Activated effector memory CD4-positive, alpha-beta T cell treated with Interleukin-2 at 50 U/mL for 16 hours (primary cell): Measurements from ENCODE around the gene PRR20A.
"Not testable (repeated sequence)": the region's sequence is repeated elsewhere in the genome, so short reads cannot be mapped to it uniquely, and the experiment has no call there.

Experiments used
- DNase-seq: peaks from one replicate; pipeline ENCODE4 v3.0.0-alpha.2; 2020

The PRR20A gene

GRCh38 chr13:57140235-57140968, at the start of gene PRR20A:
Gene PRR20A, plus strand, starts transcription at chr13:57140918. Its CDS starts 387 bp downstream, at chr13:57141305.
- DNase-seq: not testable (repeated sequence)

DNA sequence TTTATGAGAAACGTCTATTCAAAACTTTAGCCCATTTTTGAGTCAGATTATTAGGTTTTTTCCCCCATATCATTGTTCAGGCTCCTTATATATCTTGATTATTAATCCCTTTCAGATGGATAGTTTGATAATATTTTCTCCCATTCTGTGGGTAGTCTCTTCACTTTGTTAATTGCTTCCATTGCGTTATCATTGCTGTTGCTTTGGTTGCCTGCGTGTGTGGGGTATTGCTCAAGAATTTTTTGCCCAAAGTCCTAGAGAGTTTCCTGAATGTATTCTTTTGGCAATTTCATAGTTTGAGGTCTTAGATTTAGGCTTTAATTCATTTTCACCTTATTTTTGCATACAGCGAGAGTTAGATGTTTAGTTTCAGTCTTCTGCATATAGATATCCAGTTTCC, 25.8 kb upstream of the PRR20A start:
- DNase-seq: no peak

- no peak for DNase-seq
Measured at GRCh38 chr13:57123681-57124080, 17.0 kb upstream of the PRR20A start.

DNA sequence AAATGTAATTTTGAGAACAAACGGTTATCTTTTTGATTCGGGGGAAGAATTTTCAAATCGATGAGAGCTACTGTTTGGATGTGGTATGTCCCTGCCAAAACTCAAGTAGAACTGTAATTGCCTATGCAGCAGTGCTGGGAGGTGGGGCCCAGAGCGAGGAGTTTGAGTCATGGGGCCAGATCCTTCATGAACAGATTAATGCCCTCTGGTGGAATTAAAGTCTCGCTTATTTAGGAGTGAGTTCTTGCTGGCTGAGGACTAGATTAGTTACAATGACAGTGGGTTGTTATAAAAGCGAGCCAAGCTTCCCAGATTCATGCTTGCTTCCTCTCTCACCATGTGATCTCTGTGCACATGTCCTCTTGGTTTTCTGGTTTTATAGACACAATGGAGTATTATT, 11.8 kb upstream of the PRR20A start:
- no peak for DNase-seq

DNA sequence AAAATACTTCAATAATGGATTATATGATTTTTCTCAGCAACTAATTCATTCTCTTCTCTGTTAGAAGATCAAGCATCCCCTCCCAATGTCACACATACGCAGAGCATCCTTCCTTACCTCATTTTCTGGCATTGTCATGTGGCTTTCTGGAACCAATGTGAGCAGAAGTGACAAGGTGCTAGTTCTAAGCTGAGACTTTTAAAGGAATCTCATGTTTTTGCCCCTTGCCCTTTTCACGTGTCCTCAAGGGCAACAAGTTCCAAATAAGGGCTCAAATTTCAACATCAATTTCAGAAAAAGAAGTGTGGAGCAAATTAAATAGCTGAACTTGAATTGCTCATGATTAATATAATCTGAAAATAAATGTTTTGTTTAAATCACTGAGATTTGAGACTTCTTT, 4.6 kb upstream of the PRR20A start:
- DNase-seq: no peak

- no peak for DNase-seq
Measured at GRCh38 chr13:57137585-57137984, 3.1 kb upstream of the PRR20A start.

- DNase-seq: no peak
Measured at GRCh38 chr13:57138988-57139387, 1.7 kb upstream of the PRR20A start.

DNA sequence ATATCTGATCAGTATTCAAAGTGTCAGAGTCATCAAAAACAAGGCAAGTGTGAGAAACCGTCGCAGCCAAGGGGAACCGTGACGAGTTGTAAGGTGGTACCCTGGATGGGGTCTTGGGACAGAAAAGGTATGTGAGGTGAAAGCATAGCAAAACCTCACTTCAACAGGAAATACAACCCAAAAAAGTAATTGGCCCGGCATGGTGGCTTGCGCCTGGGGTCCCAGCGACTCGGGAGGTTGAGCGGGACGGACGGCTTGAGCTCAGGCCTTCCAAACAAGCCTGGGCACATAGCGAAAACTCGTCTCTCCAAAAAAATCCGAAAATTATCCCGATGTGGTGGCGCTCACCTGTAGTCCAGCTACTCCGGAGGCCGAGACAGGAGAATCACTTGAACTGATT, 937 bp upstream of the PRR20A start:
- not testable (repeated sequence) for DNase-seq

GRCh38 chr13:57147188-57147587, 6.5 kb downstream of the PRR20A start, which contains the start of gene PRR20B:
Gene PRR20B, plus strand, starts transcription at chr13:57147488. Its CDS starts 387 bp downstream, at chr13:57147875.
- not testable (repeated sequence) for DNase-seq

- not testable (repeated sequence) for DNase-seq
Measured at GRCh38 chr13:57148106-57148505, 7.4 kb downstream of the PRR20A start.

GRCh38 chr13:57153761-57154160, 13.0 kb downstream of the PRR20A start, which contains the start of gene PRR20C:
Gene PRR20C, plus strand, starts transcription at chr13:57154061. Its CDS starts 387 bp downstream, at chr13:57154448.
- DNase-seq: not testable (repeated sequence)

- not testable (repeated sequence) for DNase-seq
Measured at GRCh38 chr13:57160332-57160731, 19.6 kb downstream of the PRR20A start, which contains the start of gene PRR20D. Gene PRR20D, plus strand, starts transcription at chr13:57160632. Its CDS starts 387 bp downstream, at chr13:57161019.

DNA sequence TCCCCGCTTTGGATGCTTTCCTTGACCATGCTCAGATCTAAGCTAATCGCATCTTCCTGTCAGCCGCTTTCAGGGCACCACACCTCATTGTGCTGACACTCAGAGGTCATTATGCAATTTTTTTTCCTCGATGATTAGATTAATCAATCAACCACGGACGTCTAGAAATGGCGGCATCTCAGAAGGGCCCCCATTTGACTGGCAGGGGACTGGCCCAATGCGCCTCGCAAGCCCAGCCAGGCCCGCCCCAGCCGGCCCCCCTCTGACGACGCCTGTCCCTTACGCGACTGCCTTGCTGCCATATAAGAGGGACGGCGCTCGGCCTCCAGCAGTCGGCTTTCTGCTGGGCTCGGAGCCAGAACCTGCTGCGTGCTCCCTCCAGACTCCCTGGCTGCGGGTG, 26.2 kb downstream of the PRR20A start, which contains the start of gene PRR20E:
Gene PRR20E (plus strand): TSS at position 301 of the 400 bp plus-strand sequence. CDS start 387 bp downstream, outside the sequence.
- not testable (repeated sequence) for DNase-seq

- no peak for DNase-seq
Measured at GRCh38 chr13:57191667-57192066, 50.9 kb downstream of the PRR20A start.
